CD4-positive, alpha-beta T cell treated with Interferon alpha-2 for 1 hour (primary cell): Measurements from ENCODE around the gene MLPH.
"Not testable (repeated sequence)": the region's sequence is repeated elsewhere in the genome, so short reads cannot be mapped to it uniquely, and the experiment has no call there.

Source experiments
- DNase-seq, 2 donors: peaks; one replicate each; pipeline ENCODE4 v3.0.0-alpha.2; 2020 to 2022

MLPH gene

GRCh38 chr2:237591141-237591881 is 104.3 kb downstream of the MLPH start:
- DNase-seq, result no peak

- DNase-seq, result no peak
These were observed 105.5 kb downstream of the MLPH start for GRCh38 chr2:237592425-237592980.

- DNase-seq, result no peak
These were observed 106.0 kb downstream of the MLPH start for GRCh38 chr2:237593036-237593435.

- DNase-seq, result no peak
These were observed 106.7 kb downstream of the MLPH start for GRCh38 chr2:237593596-237594320.

GRCh38 chr2:237594514-237594871 is 107.4 kb downstream of the MLPH start:
- DNase-seq, result no peak

GRCh38 chr2:237595829-237596519 is 108.9 kb downstream of the MLPH start:
- not testable (repeated sequence) for DNase-seq

- no peak for DNase-seq
These were observed 109.6 kb downstream of the MLPH start for GRCh38 chr2:237596520-237597195.

- DNase-seq, result no peak
These were observed 110.4 kb downstream of the MLPH start for GRCh38 chr2:237597196-237598145.

- no peak for DNase-seq
These were observed 111.6 kb downstream of the MLPH start for GRCh38 chr2:237598468-237599208.

- DNase-seq, result no peak
These were observed 112.5 kb downstream of the MLPH start for GRCh38 chr2:237599465-237600110.

- no peak for DNase-seq
These were observed 113.3 kb downstream of the MLPH start for GRCh38 chr2:237600205-237600846.

GRCh38 chr2:237601453-237602116 is 114.5 kb downstream of the MLPH start:
- no peak for DNase-seq

GRCh38 chr2:237602409-237602808 is 115.4 kb downstream of the MLPH start:
- no peak for DNase-seq

- DNase-seq, result no peak
These were observed 116.1 kb downstream of the MLPH start for GRCh38 chr2:237603049-237603717.

GRCh38 chr2:237603718-237604362 is 116.8 kb downstream of the MLPH start:
- DNase-seq, result peak; percentile 85 to 88

- no peak for DNase-seq
These were observed 117.3 kb downstream of the MLPH start for GRCh38 chr2:237604391-237604790.
